Lower lobe of right lung (tissue), 2 donors: Measurements from ENCODE around the gene BRCA1. TPM values are rescaled to one million over a fixed set of nuclear protein-coding genes. Genes with fewer than 3 reads are reported as not detected.

Experiments used
- ATAC-seq, 2 donors: fragments of 200-7000 bp; cut with Tn5 transposase; one replicate each; pipeline ENCODE4 v1.9.1; 2020 to 2022; ENCODE audit warnings: mild to moderate bottlenecking in 2 of 2, moderate library complexity in 2 of 2
- DNase-seq: peaks from one replicate; pipeline ENCODE4 v3.0.0-alpha.2; 2020
- H3K27ac ChIP-seq: fragments of 200-600 bp; one replicate; pipeline ENCODE4 v1.8.0; 2022
- H3K27me3 ChIP-seq: fragments of 200-600 bp; one replicate; pipeline ENCODE4 v1.8.0; 2022; ENCODE audit warnings: low read depth
- H3K36me3 ChIP-seq: fragments of 200-600 bp; one replicate; pipeline ENCODE4 v1.8.0; 2022; ENCODE audit warnings: mild to moderate bottlenecking
- H3K4me1 ChIP-seq: fragments of 200-600 bp; one replicate; pipeline ENCODE4 v1.8.0; 2022
- H3K4me3 ChIP-seq: fragments of 200-600 bp; one replicate; pipeline ENCODE4 v1.8.0; 2022; ENCODE audit warnings: mild to moderate bottlenecking
- H3K9me3 ChIP-seq: fragments of 200-600 bp; one replicate; pipeline ENCODE4 v1.8.0; 2022
- CTCF ChIP-seq: fragments of 200-600 bp; IDR thresholded peaks from one replicate; pipeline ENCODE4 v1.8.0; 2022; ENCODE audit warnings: antibody characterized with exemption, mild to moderate bottlenecking
- intact Hi-C: fragments of 100-400 bp; cut with DNase I; formaldehyde crosslinking; loops from one replicate; pipeline ENCODE4 v1.11.0; 2022
- total RNA-seq: library from RNA; stranded (reverse); fragmentation: NEBNext Ultra II Directional; extraction: Animal tissue kit (Norgen Biotek cat#: 25700); gene quantifications from one replicate; pipeline ENCODE4 v1.2.1, GENCODE V29; 2021
- donor health status: DM: no; HTN: yes; CAD: no; lungs with severe emphysema.

Gene BRCA1
- total RNA-seq, 1 donor from 2014 or later, result 7.4 TPM

DNA sequence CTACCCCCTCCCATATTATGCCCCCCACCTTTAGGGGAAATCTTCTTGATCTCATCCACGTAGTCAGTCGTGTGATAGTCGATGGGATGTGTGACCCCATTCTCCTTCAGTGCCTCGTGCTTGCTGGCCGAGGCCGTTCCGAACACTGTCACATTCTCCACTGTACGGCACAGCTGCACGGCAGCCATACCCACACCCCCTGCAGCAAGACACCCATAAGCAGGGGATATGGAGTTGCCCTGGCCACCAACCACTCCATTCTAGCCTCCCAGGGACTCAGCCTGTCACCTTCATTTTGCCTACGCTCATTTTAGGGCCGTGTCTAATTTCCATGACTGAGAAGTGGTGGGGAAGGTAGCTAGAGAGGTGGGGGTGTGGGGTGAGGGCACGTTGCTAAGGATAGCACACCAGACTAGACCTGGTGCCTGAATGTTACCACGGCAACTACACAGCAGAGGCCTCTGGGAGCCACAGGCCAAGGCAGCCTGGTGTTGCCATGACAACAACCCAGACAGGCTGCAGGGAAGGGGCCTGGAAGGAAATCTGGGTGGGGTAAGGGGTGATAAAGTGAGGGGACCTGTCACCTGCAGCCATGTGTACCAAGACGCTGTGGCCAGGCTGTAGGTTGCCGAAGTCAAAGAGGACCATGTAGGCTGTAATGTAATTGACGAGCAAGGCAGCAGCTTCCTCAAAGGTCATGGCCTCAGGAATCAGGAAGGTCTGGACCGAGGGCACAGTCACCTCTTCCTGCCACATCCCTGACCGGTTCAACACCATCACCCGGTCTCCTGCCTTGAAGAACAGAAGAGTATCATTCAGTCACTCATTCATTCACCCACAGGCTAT, 106.9 kb downstream of the BRCA1 start:
- intact Hi-C loops, result no loop called here
- no peak for TF ChIP-seq CTCF
- Histone ChIP-seq H3K4me3 (no peak overlapping the region), H3K27ac (peak overlapping the region; percentile 5), H3K27me3 (no peaks in the 10 kb centered on the region), H3K36me3 (peaks cover 53% of the 10 kb centered on the region), H3K4me1 (peaks cover 77% of the 10 kb centered on the region), H3K9me3 (no peaks in the 10 kb centered on the region)
- ATAC-seq (no peak), DNase-seq (no peak)

GRCh38 chr17:43016216-43016615, 108.9 kb downstream of the BRCA1 start:
- intact Hi-C loops, result no loop called here
- Histone ChIP-seq H3K4me3 (no peak overlapping the region), H3K27ac (peak overlapping the region; percentile 53), H3K9me3 (no peaks in the 10 kb centered on the region), H3K4me1 (peaks cover 81% of the 10 kb centered on the region), H3K36me3 (peaks cover 70% of the 10 kb centered on the region), H3K27me3 (no peaks in the 10 kb centered on the region)
- DNase-seq (no peak), ATAC-seq (no peak)
- TF ChIP-seq CTCF, result no peak

DNA sequence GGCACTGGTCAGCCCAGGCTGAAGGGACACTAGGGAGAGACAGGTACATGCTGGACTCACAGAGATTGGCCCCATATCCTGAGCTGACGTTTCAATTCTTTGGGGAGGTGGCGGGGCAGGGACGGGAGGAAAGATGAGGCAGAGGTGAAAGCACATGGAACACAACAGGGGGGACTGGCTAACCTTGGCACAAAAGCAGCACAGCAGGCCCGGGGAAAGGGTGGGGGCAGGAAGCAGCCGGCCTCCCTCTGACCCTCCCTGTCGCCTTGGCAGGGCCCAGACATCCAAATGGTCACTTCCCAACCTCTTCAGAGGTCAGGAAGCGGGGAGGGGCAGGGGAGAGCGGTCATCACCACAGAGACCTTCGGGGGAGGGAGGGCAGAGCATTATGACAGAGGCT, 109.6 kb downstream of the BRCA1 start:
- Histone ChIP-seq H3K9me3 (no peaks in the 10 kb centered on the region), H3K4me3 (no peak overlapping the region), H3K27me3 (no peaks in the 10 kb centered on the region), H3K4me1 (peaks cover 81% of the 10 kb centered on the region), H3K27ac (peak overlapping the region; percentile 62), H3K36me3 (peaks cover 76% of the 10 kb centered on the region)
- DNase-seq (peak; percentile 62), ATAC-seq (peak; percentile 30 to 59)
- intact Hi-C loops, result no loop called here
- no peak for TF ChIP-seq CTCF

DNA sequence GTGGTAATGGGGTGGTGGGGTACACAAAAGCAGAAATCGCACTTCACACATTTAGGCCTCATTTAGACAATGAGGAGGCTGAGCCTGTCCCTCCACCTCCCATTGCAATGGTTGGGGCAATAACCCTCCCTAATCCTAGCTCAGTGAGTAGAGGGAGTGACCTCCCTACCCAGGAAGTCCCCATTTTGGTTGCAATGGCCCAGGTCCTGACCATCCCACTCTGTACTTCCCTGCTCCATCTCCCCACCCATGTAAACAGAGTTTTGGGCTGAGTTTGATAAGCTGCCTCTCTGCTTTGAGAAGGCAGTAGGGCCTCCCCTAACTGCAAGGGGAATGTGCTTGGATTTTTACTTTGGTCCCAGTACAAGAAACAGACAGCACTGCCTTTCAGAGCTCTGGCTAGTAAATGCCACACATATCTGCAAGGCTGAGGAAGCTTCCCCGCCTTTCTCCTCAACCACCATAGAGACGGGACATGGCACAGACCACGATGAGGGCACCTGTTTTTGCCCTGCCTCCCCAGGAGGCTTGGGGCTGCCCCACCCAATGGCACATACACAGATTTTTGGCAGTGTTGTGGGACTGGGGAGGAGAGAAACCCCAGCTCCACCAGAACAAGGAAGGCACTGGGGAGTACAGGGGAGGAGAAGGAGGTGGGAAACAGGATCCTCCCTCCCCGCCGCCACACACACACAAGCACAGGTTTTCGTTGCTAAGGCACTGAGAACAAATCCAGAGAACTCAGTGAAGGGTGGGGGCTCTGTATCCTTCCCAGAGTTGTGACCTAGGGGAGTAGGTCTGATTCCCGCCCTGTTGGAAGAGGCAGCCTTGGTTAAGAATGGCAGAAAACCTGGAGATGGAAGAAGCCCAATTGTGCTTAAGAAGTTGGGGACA, 110.3 kb downstream of the BRCA1 start:
- DNase-seq (no peak), ATAC-seq (no peak)
- Histone ChIP-seq H3K9me3 (no peaks in the 10 kb centered on the region), H3K27me3 (no peaks in the 10 kb centered on the region), H3K27ac (peak overlapping the region; percentile 62), H3K4me1 (peaks cover 80% of the 10 kb centered on the region), H3K4me3 (no peak overlapping the region), H3K36me3 (peaks cover 79% of the 10 kb centered on the region)
- intact Hi-C loops, result no loop called here
- TF ChIP-seq CTCF, result no peak

DNA sequence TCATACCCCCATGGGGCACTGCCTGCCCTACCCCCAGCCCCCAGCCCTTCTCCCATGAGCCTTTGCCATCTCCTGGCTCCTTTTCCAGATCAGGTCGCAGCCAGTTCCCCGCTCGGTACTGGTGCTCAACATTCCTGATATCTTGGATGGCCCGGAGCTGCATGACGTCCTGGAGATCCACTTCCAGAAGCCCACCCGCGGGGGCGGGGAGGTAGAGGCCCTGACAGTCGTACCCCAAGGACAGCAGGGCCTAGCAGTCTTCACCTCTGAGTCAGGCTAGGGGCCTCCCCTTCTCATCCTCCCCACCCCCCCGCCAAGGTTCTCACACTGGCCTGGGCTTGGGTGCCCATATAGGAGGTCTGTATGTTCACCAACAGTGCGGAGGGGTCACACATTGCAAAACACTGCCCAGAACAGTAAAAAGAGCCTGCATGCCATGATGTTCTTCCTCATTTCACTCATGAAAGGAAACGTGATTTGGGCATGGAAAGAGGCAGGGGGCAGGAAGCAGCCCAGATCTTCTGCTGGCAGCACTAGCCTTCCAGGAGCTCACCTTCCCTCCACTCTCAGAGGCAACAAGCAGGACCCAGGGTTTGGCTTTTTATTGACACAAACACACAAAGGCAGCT, 111.0 kb downstream of the BRCA1 start:
- H3K4me3 ChIP-seq, result no peak overlapping the region
- peaks cover 72% of the 10 kb centered on the region for H3K4me1 ChIP-seq
- H3K27me3 ChIP-seq, result no peaks in the 10 kb centered on the region
- H3K27ac ChIP-seq, result peak overlapping the region; percentile 49
- DNase-seq (no peak), ATAC-seq (peak in 1 of 2 donors; percentile 7)
- peaks cover 79% of the 10 kb centered on the region for H3K36me3 ChIP-seq
- no peaks in the 10 kb centered on the region for H3K9me3 ChIP-seq
- no peak for TF ChIP-seq CTCF
- intact Hi-C loops, result no loop called here
